Endothelial cell of umbilical vein (primary cell): ENCODE measurements around the gene SH3PXD2A. TPM values are rescaled to one million over a fixed set of nuclear protein-coding genes. Genes with fewer than 3 reads are reported as not detected.

Experiments used
- BruUV-seq: library from RNA; stranded (reverse); fragments of 400-500 nt; replicated peaks from 2 replicates; lab custom pipeline; 2021; lab: Mats Ljungman, UMichigan
- CTCF ChIA-PET: fragments of 300-600, 350-600 bp; sonication (Branson Sonifier 250); formaldehyde crosslinking; loops from one replicate; lab custom pipeline; 2021; ENCODE audit warnings: antibody characterized with exemption, inconsistent platforms; lab: Charles Lee
- POLR2A ChIA-PET: fragments of 300-600, 350-600 bp; sonication (Branson Sonifier 250); formaldehyde crosslinking; loops from one replicate; lab custom pipeline; 2021; ENCODE audit warnings: antibody characterized with exemption, inconsistent platforms; lab: Charles Lee
- DNase-seq: peaks from one replicate; pipeline ENCODE4 v3.0.0-alpha.2; 2011; ENCODE audit warnings: low read depth, low spot score
- FAIRE-seq: peaks from 2 replicates; lab custom pipeline; 2011; peaks lifted over from hg19 to GRCh38; lab: Jason Lieb, UNC
- H2AFZ ChIP-seq: 2 replicates; pipeline ENCODE4 v1.6.0; 2012; ENCODE audit warnings: low read depth, low read length, control low read depth, inconsistent platforms
- H3K27ac ChIP-seq: 2 replicates; pipeline ENCODE4 v1.5.1; 2011; ENCODE audit warnings: low read depth, mild to moderate bottlenecking, control low read depth, low read length, moderate library complexity; ENCODE audit not compliant: insufficient read depth
- H3K27me3 ChIP-seq, 2 experiments: 2 replicates each; pipeline versions ENCODE4 v1.6.0 to v1.6.1; 2011; ENCODE audit warnings: low read length in 2 of 2, mixed read lengths in 1 of 2; ENCODE audit not compliant: control insufficient read depth in 2 of 2, insufficient read depth in 2 of 2
- H3K36me3 ChIP-seq, 2 experiments: 2 replicates in 1 of 2; 3 replicates in 1 of 2; pipeline ENCODE4 v1.5.1; 2011; ENCODE audit warnings: low read length in 2 of 2, mild to moderate bottlenecking in 1 of 2, moderate library complexity in 1 of 2; ENCODE audit not compliant: control insufficient read depth in 2 of 2, insufficient read depth in 2 of 2; ENCODE audit errors: extremely low read depth in 1 of 2
- H3K4me1 ChIP-seq: 3 replicates; pipeline ENCODE4 v1.5.1; 2011; ENCODE audit warnings: mild to moderate bottlenecking, low read length; ENCODE audit not compliant: control insufficient read depth, insufficient read depth; ENCODE audit errors: extremely low read depth
- H3K4me2 ChIP-seq: 2 replicates; pipeline ENCODE4 v1.6.1; 2011; ENCODE audit warnings: low read length, control low read depth, mixed read lengths; ENCODE audit not compliant: insufficient read depth
- H3K4me3 ChIP-seq, 3 experiments: fragments of 200-600 bp in 1 of 3; sonication (generic), shearing (Covaris generic) in 1 of 3; replicated peaks in 1 of 3; 2 replicates each; pipeline ENCODE4 v1.5.1; 2011 to 2016; ENCODE audit warnings: control low read depth in 3 of 3, low read length in 3 of 3, mild to moderate bottlenecking in 2 of 3, inconsistent platforms in 1 of 3, low read depth in 1 of 3, moderate library complexity in 1 of 3; ENCODE audit not compliant: insufficient read depth in 1 of 3
- H3K79me2 ChIP-seq: 2 replicates; pipeline ENCODE4 v1.6.0; 2012; ENCODE audit warnings: low read length, inconsistent platforms; ENCODE audit not compliant: control insufficient read depth, insufficient read depth
- H3K9ac ChIP-seq: replicated peaks from 2 replicates; pipeline ENCODE3; 2011; ENCODE audit warnings: low read length, control low read depth; ENCODE audit not compliant: insufficient read depth; ENCODE audit errors: extremely low read depth
- H3K9me1 ChIP-seq: replicated peaks from 3 replicates; pipeline ENCODE4 v1.6.0; 2011; ENCODE audit warnings: mild to moderate bottlenecking, low read length; ENCODE audit not compliant: control insufficient read depth, insufficient read depth; ENCODE audit errors: extremely low read depth
- H3K9me3 ChIP-seq: replicated peaks from 2 replicates; pipeline ENCODE4 v1.5.1; 2012; ENCODE audit warnings: low read length, inconsistent platforms; ENCODE audit not compliant: control insufficient read depth, insufficient read depth
- H4K20me1 ChIP-seq: replicated peaks from 2 replicates; pipeline ENCODE3; 2011; ENCODE audit warnings: mild to moderate bottlenecking, low read length; ENCODE audit not compliant: control insufficient read depth, insufficient read depth; ENCODE audit errors: extremely low read depth
- EZH2 ChIP-seq: IDR thresholded peaks from 2 replicates; pipeline ENCODE4 v1.6.1; 2012; ENCODE audit warnings: borderline replicate concordance, low read depth, mild to moderate bottlenecking, moderate library complexity, low read length, inconsistent platforms; ENCODE audit not compliant: severe bottlenecking
- FOS ChIP-seq: IDR thresholded peaks from 2 replicates; pipeline ENCODE4 v1.6.1; 2011; ENCODE audit warnings: mild to moderate bottlenecking, low read length, moderate library complexity, borderline replicate concordance; ENCODE audit not compliant: insufficient read depth
- GATA2 ChIP-seq: IDR thresholded peaks from 2 replicates; pipeline ENCODE4 v1.7.0; 2011; ENCODE audit warnings: low read depth, mild to moderate bottlenecking, moderate library complexity, mixed read lengths, low read length; ENCODE audit not compliant: insufficient read length, insufficient read depth
- JUN ChIP-seq: IDR thresholded peaks from 2 replicates; pipeline ENCODE4 v1.6.1; 2011; ENCODE audit warnings: borderline replicate concordance, low read depth; ENCODE audit not compliant: insufficient read length, insufficient read depth
- MYC ChIP-seq: IDR thresholded peaks from one replicate; pipeline ENCODE4 v1.6.1; 2011; ENCODE audit warnings: mild to moderate bottlenecking, low read depth, low read length
- POLR2A ChIP-seq: IDR thresholded peaks from 2 replicates; pipeline ENCODE4 v1.6.1; 2012; ENCODE audit warnings: low read depth, mild to moderate bottlenecking, control low read depth, low read length
- POLR2AphosphoS5 ChIP-seq: IDR thresholded peaks from 2 replicates; pipeline ENCODE4 v1.6.1; 2012; ENCODE audit warnings: low read depth, mild to moderate bottlenecking, control low read depth, low read length, moderate library complexity; ENCODE audit not compliant: insufficient read depth
- dilution Hi-C: fragments of 300-500 bp; cut with MboI; formaldehyde crosslinking; loops from one replicate; pipeline ENCODE4 v1.15.0; 2019; ENCODE audit warnings: low sequenced_read_pairs; ENCODE audit not compliant: extremely low pct_ligation_motif_present
- intact Hi-C: fragments of 100-400 bp; cut with micrococcal nuclease; formaldehyde crosslinking; loops from one replicate; pipeline ENCODE4 v1.10.0; 2022
- polyA plus RNA-seq, 4 experiments: library from polyadenylated mRNA; depleted of rRNA in 3 of 4; stranded (reverse) in 3 of 4; unstranded in 1 of 4; fragments of >200 nt; gene quantifications; 2 replicates each; pipeline versions ENCODE4 v1.2.1 to v1.2.3, GENCODE V29; 2011 to 2012; ENCODE audit warnings: missing spikeins in 1 of 4
- total RNA-seq: library from RNA; stranded (reverse); gene quantifications from 2 replicates; pipeline ENCODE4 v1.2.3, GENCODE V29; 2021
- TF ChIP-seq, protein P1 (sequence below): IDR thresholded peaks from 2 replicates; pipeline ENCODE4 v1.6.1; 2011; ENCODE audit not compliant: insufficient read depth, insufficient read length
- TF ChIP-seq, protein P2 (sequence below), 2 donors: IDR thresholded peaks; 1 replicate in 1 of 2; 2 replicates in 1 of 2; pipeline ENCODE4 v1.5.1; 2011; ENCODE audit warnings: low read length in 2 of 2, mild to moderate bottlenecking in 2 of 2, moderate library complexity in 2 of 2, control low read depth in 1 of 2, inconsistent platforms in 1 of 2, low read depth in 1 of 2; ENCODE audit not compliant: insufficient read depth in 1 of 2; ENCODE audit errors: extremely low read depth in 1 of 2

Gene SH3PXD2A
- total and polyA plus RNA-seq, 2 donors (not counting 3 experiments of a cell fraction or from before 2014, with no cell fraction given), result 1.4 to 5.1 TPM

DNA sequence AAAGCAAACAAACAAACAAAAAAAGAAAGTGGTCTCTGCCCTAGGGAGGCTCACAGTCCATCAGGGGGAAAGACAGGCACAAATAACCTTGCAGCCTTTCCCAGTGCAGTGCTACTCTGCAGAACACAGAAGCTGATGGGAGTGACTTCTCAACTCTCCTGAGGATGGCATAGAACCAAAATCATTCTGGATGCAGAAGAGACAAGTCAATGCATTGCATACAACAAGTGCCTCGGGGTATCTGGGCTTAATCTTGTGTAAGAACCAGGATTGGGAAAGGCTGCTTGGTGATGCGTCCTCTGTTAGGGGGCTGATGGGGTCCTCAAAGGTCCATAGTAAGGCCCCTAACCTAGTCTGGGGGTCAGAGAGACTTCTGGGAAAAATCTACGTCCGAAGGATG is 293.0 kb downstream of the SH3PXD2A start:
- no peak for TF ChIP-seq FOS
- TF ChIP-seq POLR2AphosphoS5, result no peak
- TF ChIP-seq GATA2, result no peak
- TF ChIP-seq EZH2, result no peak
- TF ChIP-seq, protein P1, sequence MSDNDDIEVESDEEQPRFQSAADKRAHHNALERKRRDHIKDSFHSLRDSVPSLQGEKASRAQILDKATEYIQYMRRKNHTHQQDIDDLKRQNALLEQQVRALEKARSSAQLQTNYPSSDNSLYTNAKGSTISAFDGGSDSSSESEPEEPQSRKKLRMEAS, result no peak
- Histone ChIP-seq H3K27ac (no peak overlapping the region), H3K4me3 (no peak overlapping the region), H3K4me2 (no peak overlapping the region), H2AFZ (no peak overlapping the region), H3K36me3 (no peaks in the 10 kb centered on the region), H3K27me3 (no peaks in the 10 kb centered on the region), H3K79me2 (no peaks in the 10 kb centered on the region), H3K9me3 (no peaks in the 10 kb centered on the region), H3K9ac (no peak overlapping the region), H3K9me1 (no peaks in the 10 kb centered on the region), H3K4me1 (no peaks in the 10 kb centered on the region), H4K20me1 (no peaks in the 10 kb centered on the region)
- CTCF ChIA-PET, result no interaction called here
- FAIRE-seq (no peak), DNase-seq (no peak)
- no TSS peak for BruUV-seq
- intact Hi-C loops (no loop called here), dilution Hi-C loops (no loop called here)
- POLR2A ChIA-PET, result no interaction called here

DNA sequence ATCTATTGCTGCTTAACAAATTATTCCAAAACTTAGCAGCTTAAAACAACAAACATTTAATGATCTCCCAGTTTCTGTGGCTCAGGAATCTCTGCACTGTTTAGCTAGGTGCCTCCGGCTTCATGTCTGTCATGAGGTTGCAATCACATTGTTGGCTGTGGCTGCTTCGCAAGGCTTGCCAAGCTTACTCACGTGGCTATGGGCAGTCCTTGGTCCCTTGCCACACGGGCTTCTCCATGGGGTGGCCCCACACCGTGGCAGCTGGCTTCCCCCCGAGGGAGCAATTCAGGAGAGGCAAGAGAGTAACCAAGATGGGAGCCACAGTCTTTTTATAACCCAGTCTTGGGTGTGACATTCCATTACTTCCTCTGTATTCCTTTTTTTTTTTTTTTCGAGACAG is 294.5 kb downstream of the SH3PXD2A start:
- Histone ChIP-seq H3K4me3 (no peak overlapping the region), H3K9me1 (no peaks in the 10 kb centered on the region), H3K79me2 (no peaks in the 10 kb centered on the region), H3K9me3 (no peaks in the 10 kb centered on the region), H3K36me3 (no peaks in the 10 kb centered on the region), H3K4me1 (no peaks in the 10 kb centered on the region), H3K27me3 (peaks cover 2 to 8% of the 10 kb centered on the region in 2 experiments), H2AFZ (no peak overlapping the region), H3K9ac (no peak overlapping the region), H3K27ac (no peak overlapping the region), H3K4me2 (no peak overlapping the region), H4K20me1 (no peaks in the 10 kb centered on the region)
- BruUV-seq, result no TSS peak
- FAIRE-seq (no peak), DNase-seq (no peak)
- intact Hi-C loops (no loop called here), dilution Hi-C loops (no loop called here)
- CTCF ChIA-PET, result interaction anchor here (0.9 to 1.2 kb wide), 2 partner anchors 9 to 15 kb away, joined by 3 to 5 read pairs; no protein-coding TSS in a partner anchor
- POLR2A ChIA-PET, result interaction anchor here (0.6 kb wide), 1 partner anchor 27 kb away, joined by 3 read pairs; no protein-coding TSS in a partner anchor
- TF ChIP-seq FOS (no peak), JUN (no peak), POLR2A (no peak), POLR2AphosphoS5 (no peak), EZH2 (no peak), GATA2 (no peak), MYC (no peak)
- TF ChIP-seq, protein P2, sequence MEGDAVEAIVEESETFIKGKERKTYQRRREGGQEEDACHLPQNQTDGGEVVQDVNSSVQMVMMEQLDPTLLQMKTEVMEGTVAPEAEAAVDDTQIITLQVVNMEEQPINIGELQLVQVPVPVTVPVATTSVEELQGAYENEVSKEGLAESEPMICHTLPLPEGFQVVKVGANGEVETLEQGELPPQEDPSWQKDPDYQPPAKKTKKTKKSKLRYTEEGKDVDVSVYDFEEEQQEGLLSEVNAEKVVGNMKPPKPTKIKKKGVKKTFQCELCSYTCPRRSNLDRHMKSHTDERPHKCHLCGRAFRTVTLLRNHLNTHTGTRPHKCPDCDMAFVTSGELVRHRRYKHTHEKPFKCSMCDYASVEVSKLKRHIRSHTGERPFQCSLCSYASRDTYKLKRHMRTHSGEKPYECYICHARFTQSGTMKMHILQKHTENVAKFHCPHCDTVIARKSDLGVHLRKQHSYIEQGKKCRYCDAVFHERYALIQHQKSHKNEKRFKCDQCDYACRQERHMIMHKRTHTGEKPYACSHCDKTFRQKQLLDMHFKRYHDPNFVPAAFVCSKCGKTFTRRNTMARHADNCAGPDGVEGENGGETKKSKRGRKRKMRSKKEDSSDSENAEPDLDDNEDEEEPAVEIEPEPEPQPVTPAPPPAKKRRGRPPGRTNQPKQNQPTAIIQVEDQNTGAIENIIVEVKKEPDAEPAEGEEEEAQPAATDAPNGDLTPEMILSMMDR (IDR thresholded peaks at IDR 0.05; ENCODE audit: extremely low read depth in 1 of 2, insufficient read depth in 1 of 2, low read depth in 1 of 2, low read length in 2 of 2), result no peak
- TF ChIP-seq, protein P1, result no peak
